Caco-2 (cell line): Measurements from ENCODE around the gene CDK7. TPM values are rescaled to one million over a fixed set of nuclear protein-coding genes. Genes with fewer than 3 reads are reported as not detected.
"Not testable (repeated sequence)": the region's sequence is repeated elsewhere in the genome, so short reads cannot be mapped to it uniquely, and the experiment has no call there.

Experiments used
- BruUV-seq: library from RNA; stranded (reverse); fragments of 400-500 nt; replicated peaks from 2 replicates; lab custom pipeline; 2021; lab: Mats Ljungman, UMichigan
- CTCF ChIA-PET: fragments of 300-600 bp; sonication (Branson Sonifier 250); formaldehyde crosslinking; loops from one replicate; lab custom pipeline; 2022; ENCODE audit warnings: antibody characterized with exemption; lab: Charles Lee
- POLR2A ChIA-PET: fragments of 300-600 bp; sonication (Branson Sonifier 250); formaldehyde crosslinking; loops from one replicate; lab custom pipeline; 2022; ENCODE audit warnings: antibody characterized with exemption; lab: Charles Lee
- DNase-seq, 2 experiments: peaks; one replicate each; pipeline versions ENCODE4 v3.0.0 to v3.0.0-alpha.2; 2020 to 2022
- H3K27me3 ChIP-seq: replicated peaks from 2 replicates; pipeline ENCODE4 v1.6.0; 2011; ENCODE audit warnings: low read length; ENCODE audit not compliant: control insufficient read depth, insufficient read depth
- H3K36me3 ChIP-seq: 2 replicates; pipeline ENCODE4 v1.5.1; 2011; ENCODE audit warnings: low read length; ENCODE audit not compliant: control insufficient read depth, insufficient read depth
- H3K4me1 ChIP-seq: fragments of 250-450 bp; sonication (Bioruptor Pico); 2 replicates; pipeline ENCODE4 v1.5.1; 2020; ENCODE audit warnings: mild to moderate bottlenecking
- H3K4me3 ChIP-seq: 2 replicates; pipeline ENCODE4 v1.5.1; 2011; ENCODE audit warnings: low read depth, mild to moderate bottlenecking, control low read depth, low read length
- H3K9me3 ChIP-seq: fragments of 250-450 bp; sonication (Bioruptor Pico); 2 replicates; pipeline ENCODE4 v1.5.1; 2020; ENCODE audit warnings: mild to moderate bottlenecking, moderate library complexity
- H3K27ac Mint-ChIP-seq: one replicate; pipeline ENCODE4 v1.8.0; 2022; ENCODE audit warnings: mixed read lengths; ENCODE audit not compliant: unreplicated experiment
- H3K27me3 Mint-ChIP-seq: one replicate; pipeline ENCODE4 v1.8.0; 2022; ENCODE audit warnings: mixed read lengths; ENCODE audit not compliant: insufficient read depth, unreplicated experiment
- H3K36me3 Mint-ChIP-seq: one replicate; pipeline ENCODE4 v1.8.0; 2022; ENCODE audit warnings: mild to moderate bottlenecking, mixed read lengths; ENCODE audit not compliant: insufficient read depth, unreplicated experiment
- H3K4me1 Mint-ChIP-seq: one replicate; pipeline ENCODE4 v1.8.0; 2022; ENCODE audit warnings: low read depth, mixed read lengths; ENCODE audit not compliant: unreplicated experiment
- H3K4me3 Mint-ChIP-seq: one replicate; pipeline ENCODE4 v1.8.0; 2022; ENCODE audit warnings: mild to moderate bottlenecking, moderate library complexity, mixed read lengths; ENCODE audit not compliant: unreplicated experiment
- H3K9me3 Mint-ChIP-seq: one replicate; pipeline ENCODE4 v1.8.0; 2022; ENCODE audit warnings: mixed read lengths; ENCODE audit not compliant: unreplicated experiment
- CTCF ChIP-seq, 2 experiments: fragments of 200-600 bp in 1 of 2; IDR thresholded peaks; 1 replicate in 1 of 2; 2 replicates in 1 of 2; pipeline versions ENCODE4 v1.5.1 to v1.8.0; 2011 to 2022; ENCODE audit warnings: antibody characterized with exemption in 1 of 2, control low read depth in 1 of 2, inconsistent platforms in 1 of 2, low read depth in 1 of 2, low read length in 1 of 2, mild to moderate bottlenecking in 1 of 2, moderate library complexity in 1 of 2; ENCODE audit not compliant: insufficient read depth in 1 of 2, severe bottlenecking in 1 of 2, unreplicated experiment in 1 of 2
- intact Hi-C: fragments of 100-400 bp; cut with micrococcal nuclease; formaldehyde crosslinking; loops from one replicate; pipeline ENCODE4 v1.10.0; 2022; ENCODE audit not compliant: unreplicated experiment
- total RNA-seq: library from RNA; stranded (reverse); gene quantifications from 2 replicates; pipeline ENCODE4 v1.2.3, GENCODE V29; 2022

CDK7 gene
- total RNA-seq, 1 experiment from 2014 or later: 90.5 TPM

DNA sequence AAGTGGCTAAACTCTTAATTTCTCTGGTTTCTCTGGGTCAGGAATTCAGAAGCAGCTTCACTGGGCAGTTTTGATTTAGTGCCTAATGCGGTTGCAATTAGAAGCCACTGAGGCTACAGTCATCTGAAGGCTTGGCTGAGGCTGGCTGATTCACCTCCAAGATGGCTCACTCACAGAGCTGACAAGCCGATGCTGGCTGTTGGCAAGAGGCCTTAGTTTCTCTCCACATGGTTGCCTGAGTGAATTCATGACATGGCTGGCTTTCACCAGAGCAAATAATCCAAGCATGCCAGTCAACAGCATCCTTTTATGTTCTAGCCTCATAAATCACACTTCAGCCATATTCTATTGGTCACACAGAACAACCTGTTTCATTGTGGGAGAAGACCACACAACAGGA, 2.8 kb upstream of the CDK7 start:
- no peak overlapping the region for H3K4me3 ChIP-seq
- H3K27me3 ChIP-seq: no peaks in the 10 kb centered on the region
- H3K36me3 ChIP-seq: no peaks in the 10 kb centered on the region
- peaks cover 9% of the 10 kb centered on the region for H3K4me1 Mint-ChIP-seq
- H3K27ac Mint-ChIP-seq: no peak overlapping the region
- peaks cover 14% of the 10 kb centered on the region for H3K4me1 ChIP-seq
- H3K27me3 Mint-ChIP-seq: no peaks in the 10 kb centered on the region
- no peaks in the 10 kb centered on the region for H3K9me3 ChIP-seq
- no peak for TF ChIP-seq CTCF (IDR thresholded peaks at IDR 0.05; ENCODE audit: insufficient read depth in 1 of 2, low read depth in 1 of 2, low read length in 1 of 2, severe bottlenecking in 1 of 2, unreplicated experiment in 1 of 2)
- no peaks in the 10 kb centered on the region for H3K9me3 Mint-ChIP-seq
- intact Hi-C loops: no loop called here
- POLR2A ChIA-PET: no interaction called here
- CTCF ChIA-PET: no interaction called here
- no TSS peak for BruUV-seq
- no peak overlapping the region for H3K4me3 Mint-ChIP-seq
- H3K36me3 Mint-ChIP-seq: peaks cover 41% of the 10 kb centered on the region
- no peak for DNase-seq

GRCh38 chr5:69236733-69237132, 2.0 kb downstream of the CDK7 start:
- Mint-ChIP-seq H3K4me1 (peaks cover 21% of the 10 kb centered on the region), H3K4me3 (peak overlapping the region; percentile 83), H3K36me3 (peaks cover 62% of the 10 kb centered on the region)
- H3K9me3 Mint-ChIP-seq, H3K36me3 ChIP-seq, H3K27me3 ChIP-seq, H3K27me3 Mint-ChIP-seq, BruUV-seq, H3K27ac Mint-ChIP-seq, H3K9me3 ChIP-seq, H3K4me3 ChIP-seq, DNase-seq, intact Hi-C loops: not testable (repeated sequence)
- peaks cover 18% of the 10 kb centered on the region for H3K4me1 ChIP-seq
- ChIA-PET POLR2A (interaction anchor here (0.6 kb wide), 1 partner anchor 14 kb away, joined by 3 read pairs; no protein-coding TSS in a partner anchor), CTCF (interaction anchor here (0.7 kb wide), 1 partner anchor 95 kb away, joined by 8 read pairs; no protein-coding TSS in a partner anchor)

GRCh38 chr5:69237877-69238276, 3.2 kb downstream of the CDK7 start:
- TF ChIP-seq CTCF (IDR thresholded peaks at IDR 0.05; ENCODE audit: insufficient read depth in 1 of 2, low read depth in 1 of 2, low read length in 1 of 2, severe bottlenecking in 1 of 2, unreplicated experiment in 1 of 2): no peak
- ChIA-PET CTCF (no interaction called here), POLR2A (interaction anchor here (0.7 kb wide), 1 partner anchor 26 kb away, joined by 3 read pairs; no protein-coding TSS in a partner anchor)
- peaks cover 31% of the 10 kb centered on the region for H3K4me1 Mint-ChIP-seq
- peak overlapping the region; percentile 19 for H3K27ac Mint-ChIP-seq
- DNase-seq: no peak
- no TSS peak for BruUV-seq
- H3K27me3 ChIP-seq: no peaks in the 10 kb centered on the region
- H3K27me3 Mint-ChIP-seq: no peaks in the 10 kb centered on the region
- H3K36me3 ChIP-seq: no peaks in the 10 kb centered on the region; the same call in 1 of the 2 replicates
- H3K36me3 Mint-ChIP-seq: peaks cover 74% of the 10 kb centered on the region
- no peaks in the 10 kb centered on the region for H3K9me3 ChIP-seq
- H3K4me1 ChIP-seq: peaks cover 28% of the 10 kb centered on the region
- no peak overlapping the region for H3K4me3 ChIP-seq
- no peaks in the 10 kb centered on the region for H3K9me3 Mint-ChIP-seq
- intact Hi-C loops: no loop called here
- peak overlapping the region; percentile 83 for H3K4me3 Mint-ChIP-seq
